Thyroid gland (tissue), 4 donors: ENCODE results near the gene ANKRD55.

Experiments used
- CTCF ChIP-seq, 6 experiments: fragments of 200-600 bp in 3 of 6; fragments of 450-650 bp in 3 of 6; sonication (generic) in 3 of 6; IDR thresholded peaks; one replicate each; pipeline ENCODE4 v1.5.1; 2016 to 2019; ENCODE audit warnings: antibody characterized with exemption in 6 of 6, mild to moderate bottlenecking in 2 of 6, inconsistent platforms in 1 of 6, moderate library complexity in 1 of 6
- POLR2A ChIP-seq, 2 donors: fragments of 450-650 bp; IDR thresholded peaks; one replicate each; pipeline ENCODE4 v1.6.1; 2017; ENCODE audit warnings: antibody characterized with exemption in 2 of 2, mild to moderate bottlenecking in 2 of 2, moderate library complexity in 1 of 2

- TF ChIP-seq CTCF (IDR thresholded peaks at IDR 0.05): no peak
- no peak for TF ChIP-seq POLR2A (IDR thresholded peaks at IDR 0.05)
These were observed 62.6 kb downstream of the ANKRD55 start for GRCh38 chr5:56170557-56170956.
